Measurements from ENCODE around the gene MAGI2.
A peak's percentile ranks its signal among the peaks of the same experiment; 100 is the strongest.

Gene MAGI2

DNA sequence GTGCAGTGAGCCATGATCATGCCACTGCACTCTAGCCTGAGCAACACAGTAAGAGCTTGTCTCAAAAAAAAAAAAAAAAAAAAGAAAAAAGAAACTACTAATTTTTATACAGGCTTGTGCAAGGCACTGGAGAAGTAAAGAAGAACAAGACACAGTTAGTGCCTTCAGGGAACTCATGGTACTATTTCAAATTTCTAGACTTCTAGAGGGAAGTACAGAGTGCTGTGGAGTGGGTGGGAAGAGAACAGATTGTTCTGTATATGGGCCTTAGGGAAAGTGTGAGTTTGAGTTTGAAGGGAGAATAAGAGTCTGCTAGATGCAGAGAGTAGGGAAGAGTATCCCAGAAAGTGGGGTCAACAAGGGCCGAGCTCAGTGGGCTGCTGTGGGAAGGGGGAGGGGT lies 1420.1 kb downstream of the MAGI2 start:
- DNase-seq (ENCODE audit: low read depth), result no peak

DNA sequence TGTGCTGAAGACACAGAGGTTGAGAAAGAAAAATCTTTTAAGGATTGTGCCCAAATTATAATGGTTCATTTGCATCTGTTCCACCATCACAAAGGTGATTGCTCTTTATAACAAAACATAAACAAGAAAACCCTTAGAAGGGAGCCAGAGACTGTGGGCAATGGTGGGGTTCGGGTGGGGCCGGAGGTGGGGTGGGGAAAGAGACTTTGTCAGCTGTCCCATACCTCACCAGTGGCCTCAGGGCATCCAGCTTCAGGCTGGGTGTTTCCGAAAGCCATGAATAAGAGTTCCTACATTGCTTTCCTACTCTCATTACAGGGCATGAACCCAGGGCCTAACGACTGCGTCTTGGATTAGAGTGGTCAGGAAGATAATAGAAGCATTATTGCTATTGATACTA lies 1427.0 kb downstream of the MAGI2 start:
- H3K4me3 ChIP-seq (ENCODE audit: low read length), result no peak overlapping the region
- TF ChIP-seq, protein P1, sequence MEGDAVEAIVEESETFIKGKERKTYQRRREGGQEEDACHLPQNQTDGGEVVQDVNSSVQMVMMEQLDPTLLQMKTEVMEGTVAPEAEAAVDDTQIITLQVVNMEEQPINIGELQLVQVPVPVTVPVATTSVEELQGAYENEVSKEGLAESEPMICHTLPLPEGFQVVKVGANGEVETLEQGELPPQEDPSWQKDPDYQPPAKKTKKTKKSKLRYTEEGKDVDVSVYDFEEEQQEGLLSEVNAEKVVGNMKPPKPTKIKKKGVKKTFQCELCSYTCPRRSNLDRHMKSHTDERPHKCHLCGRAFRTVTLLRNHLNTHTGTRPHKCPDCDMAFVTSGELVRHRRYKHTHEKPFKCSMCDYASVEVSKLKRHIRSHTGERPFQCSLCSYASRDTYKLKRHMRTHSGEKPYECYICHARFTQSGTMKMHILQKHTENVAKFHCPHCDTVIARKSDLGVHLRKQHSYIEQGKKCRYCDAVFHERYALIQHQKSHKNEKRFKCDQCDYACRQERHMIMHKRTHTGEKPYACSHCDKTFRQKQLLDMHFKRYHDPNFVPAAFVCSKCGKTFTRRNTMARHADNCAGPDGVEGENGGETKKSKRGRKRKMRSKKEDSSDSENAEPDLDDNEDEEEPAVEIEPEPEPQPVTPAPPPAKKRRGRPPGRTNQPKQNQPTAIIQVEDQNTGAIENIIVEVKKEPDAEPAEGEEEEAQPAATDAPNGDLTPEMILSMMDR (conservative IDR thresholded peaks at IDR 0.05; ENCODE audit: low read length), result no peak
- DNase-seq (ENCODE audit: low read depth), result no peak

More for the DNA sequence above, 1420.1 kb downstream of the MAGI2 start:
- no peak overlapping the region for H3K4me3 ChIP-seq (ENCODE audit: low read length)
- TF ChIP-seq, protein P1 (conservative IDR thresholded peaks at IDR 0.05; ENCODE audit: low read length), result no peak

DNA sequence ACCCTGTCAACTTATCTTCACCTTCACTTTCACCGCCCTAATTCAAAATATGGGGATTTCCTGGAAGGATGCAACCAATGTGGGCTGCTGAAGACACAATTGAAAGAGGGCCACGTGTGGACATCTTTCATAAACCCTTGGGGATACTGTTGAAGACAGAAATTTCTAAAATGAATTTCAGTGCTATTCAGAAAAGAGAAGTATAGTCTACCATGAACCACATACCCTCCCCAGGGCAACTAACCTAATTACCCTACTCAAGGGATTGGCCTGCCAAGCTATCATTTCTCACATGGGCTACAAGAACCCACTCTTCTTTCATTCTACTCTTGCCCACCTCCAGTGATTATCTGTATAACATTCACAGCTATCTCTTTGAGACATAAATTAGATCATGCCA lies 1428.9 kb downstream of the MAGI2 start:
- TF ChIP-seq, protein P1 (conservative IDR thresholded peaks at IDR 0.05; ENCODE audit: low read length), result no peak
- H3K4me3 ChIP-seq (ENCODE audit: low read length), result no peak overlapping the region
- no peak for DNase-seq (ENCODE audit: low read depth)

DNA sequence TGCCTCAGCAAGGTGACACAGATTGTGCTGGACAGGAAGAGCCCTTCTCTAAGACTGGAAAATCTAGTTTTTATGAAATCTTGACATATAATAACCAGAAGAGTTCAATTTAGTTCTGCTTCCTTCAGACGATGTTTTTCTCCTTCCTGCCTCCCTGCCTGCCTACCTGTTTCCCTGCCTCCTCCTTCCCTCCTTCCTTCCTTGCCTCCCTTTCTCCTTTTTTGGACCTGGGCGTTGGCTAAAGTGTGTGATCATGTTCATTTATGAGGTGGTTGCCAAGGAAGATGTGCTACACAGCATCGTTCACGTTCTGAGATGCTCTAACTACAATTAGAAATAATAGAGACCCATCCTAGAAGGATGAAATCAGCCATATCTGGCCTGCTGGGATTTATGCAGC lies 1430.3 kb downstream of the MAGI2 start:
- DNase-seq (ENCODE audit: low read depth), result no peak
- TF ChIP-seq, protein P1 (conservative IDR thresholded peaks at IDR 0.05; ENCODE audit: low read length), result no peak
- H3K4me3 ChIP-seq (ENCODE audit: low read length), result no peak overlapping the region

DNA sequence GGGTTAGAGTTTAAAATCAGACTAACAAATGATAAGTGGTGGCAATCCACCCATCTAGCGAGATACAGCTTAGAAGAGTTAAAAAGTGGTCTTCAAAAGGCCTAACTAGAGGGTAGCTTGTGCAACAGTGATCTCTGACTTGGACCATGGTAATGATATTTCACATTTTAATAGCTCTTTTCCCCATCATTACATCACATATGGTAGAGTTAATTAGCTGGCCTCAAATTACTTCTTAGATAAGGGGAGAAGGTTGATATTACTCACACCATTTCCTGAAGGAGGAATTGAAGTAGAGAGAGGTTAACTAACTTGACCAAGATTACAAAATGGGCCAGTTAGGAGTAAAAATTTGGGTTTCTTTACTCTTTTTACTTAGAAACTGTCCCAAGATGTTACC lies 1431.3 kb downstream of the MAGI2 start:
- H3K4me3 ChIP-seq (ENCODE audit: low read length), result no peak overlapping the region
- DNase-seq (ENCODE audit: low read depth), result no peak
- TF ChIP-seq, protein P1 (conservative IDR thresholded peaks at IDR 0.05; ENCODE audit: low read length), result no peak

DNA sequence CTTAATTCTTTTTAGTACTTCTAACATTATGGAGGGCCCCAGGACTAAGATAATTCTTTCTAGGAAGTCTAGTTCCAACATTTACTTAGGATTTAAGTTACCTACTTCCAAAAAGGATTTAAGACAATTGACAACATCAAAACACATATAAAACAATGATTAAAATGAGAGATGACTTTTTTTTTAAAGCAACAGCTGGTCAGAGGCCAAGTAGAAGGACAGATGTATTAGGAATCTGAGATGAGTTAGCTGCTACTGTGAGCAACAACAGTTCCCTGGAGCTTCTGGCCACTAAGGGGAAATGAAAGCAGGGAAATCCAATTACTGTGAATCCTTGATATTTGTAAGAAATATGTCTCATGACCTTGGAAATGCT lies 1432.6 kb downstream of the MAGI2 start:
- no peak overlapping the region for H3K4me3 ChIP-seq (ENCODE audit: low read length)
- DNase-seq (ENCODE audit: low read depth), result peak; percentile 23
- TF ChIP-seq, protein P1 (conservative IDR thresholded peaks at IDR 0.05; ENCODE audit: low read length), result no peak

DNA sequence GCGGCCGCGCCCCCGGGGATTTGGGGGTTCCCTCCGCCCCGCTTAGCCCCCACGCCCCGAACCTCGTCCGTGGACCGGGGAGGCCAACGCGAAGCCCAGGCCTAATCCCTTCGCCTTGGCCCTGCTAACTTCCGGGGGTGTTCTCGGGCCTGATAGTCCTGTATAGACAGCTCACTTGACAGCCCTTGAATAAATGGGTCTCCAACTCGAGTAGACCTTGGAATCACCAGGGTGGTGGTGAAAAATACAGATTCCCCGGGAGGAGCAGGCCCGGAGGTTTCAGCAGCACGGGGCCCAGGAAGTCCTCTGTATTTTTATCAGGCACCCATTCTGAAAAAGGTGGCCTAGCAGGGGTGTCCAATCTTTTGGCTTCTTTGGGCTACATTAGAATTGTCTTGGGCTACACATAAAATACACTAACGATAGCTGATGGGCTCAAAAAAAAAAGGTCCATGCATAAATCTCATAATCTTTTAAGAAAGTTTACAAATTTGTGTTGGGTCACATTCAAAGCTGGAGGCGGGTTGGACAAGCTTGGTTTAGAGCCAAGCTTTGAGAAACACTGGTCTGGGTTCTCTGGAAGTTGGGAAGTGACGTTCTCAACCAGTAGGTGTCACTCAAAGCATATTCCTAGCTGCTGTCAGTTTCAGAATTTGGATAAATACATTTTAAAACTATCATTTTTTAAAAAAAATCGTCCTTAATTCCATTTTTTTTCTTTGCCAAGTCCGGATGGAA lies 1433.2 kb downstream of the MAGI2 start:
- peak; percentile 86 for DNase-seq (ENCODE audit: low read depth)
- TF ChIP-seq, protein P1 (conservative IDR thresholded peaks at IDR 0.05; ENCODE audit: low read length), result peak; percentile 79
- peak overlapping the region; percentile 66 for H3K4me3 ChIP-seq (ENCODE audit: low read length)
